Measurements from ENCODE around the gene NRXN3.

DNA sequence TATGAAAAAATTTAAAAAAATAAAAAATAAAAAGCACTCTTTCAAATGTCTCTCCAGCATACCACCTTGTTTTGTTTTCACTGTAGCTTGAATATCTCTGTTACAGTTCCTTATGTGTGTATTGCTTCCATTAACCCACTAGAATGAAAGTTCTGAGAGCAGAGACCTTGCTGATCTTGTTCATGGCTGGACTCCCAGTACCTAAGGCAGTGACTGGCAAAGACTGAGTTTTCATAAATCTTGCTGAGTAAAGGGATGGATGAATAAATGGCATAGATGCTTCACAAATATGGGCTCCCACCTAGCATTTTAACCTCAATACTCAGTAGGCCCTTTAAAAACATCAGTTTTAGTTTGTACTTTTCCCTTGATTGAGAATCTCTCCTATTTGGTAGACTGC, 1125.2 kb downstream of the NRXN3 start:
- TF ChIP-seq GATA2 (IDR thresholded peaks at IDR 0.05; ENCODE audit: low read depth, low read length) (no peak), GATA3 (IDR thresholded peaks at IDR 0.05; ENCODE audit: low read depth, low read length) (no peak)

All from SH-SY5Y (cell line).